Vagina (tissue), 2 donors: ENCODE measurements around the gene STAT6.

Experiments used
- CTCF ChIP-seq, 3 experiments: fragments of 450-650 bp in 2 of 3; fragments of 200-600 bp in 1 of 3; sonication (generic) in 1 of 3; IDR thresholded peaks; one replicate each; pipeline ENCODE4 v1.5.1; 2017 to 2019; ENCODE audit warnings: antibody characterized with exemption in 3 of 3, mild to moderate bottlenecking in 2 of 3, moderate library complexity in 2 of 3
- POLR2A ChIP-seq, 2 donors: fragments of 450-650 bp; IDR thresholded peaks; one replicate each; pipeline ENCODE4 v1.6.1; 2017; ENCODE audit warnings: antibody characterized with exemption in 2 of 2, mild to moderate bottlenecking in 2 of 2, moderate library complexity in 2 of 2
- POLR2AphosphoS5 ChIP-seq, 2 donors: sonication (generic); formaldehyde crosslinking; IDR thresholded peaks; one replicate each; pipeline ENCODE4 v1.9.0; 2017; ENCODE audit warnings: antibody characterized with exemption in 2 of 2, mild to moderate bottlenecking in 2 of 2, low read depth in 1 of 2; ENCODE audit not compliant: insufficient read depth in 1 of 2

- no peak for TF ChIP-seq CTCF (IDR thresholded peaks at IDR 0.05)
- no peak for TF ChIP-seq POLR2AphosphoS5 (IDR thresholded peaks at IDR 0.05; ENCODE audit: insufficient read depth in 1 of 2, low read depth in 1 of 2)
- no peak for TF ChIP-seq POLR2A (IDR thresholded peaks at IDR 0.05)
Measured at GRCh38 chr12:57156701-57157403, 45.7 kb upstream of the STAT6 start.
